Right forelimb (tissue), 1 donor: Measurements from ENCODE around the gene BCKDHA.
A peak's percentile ranks its signal among the peaks of the same experiment; 100 is the strongest.
"Not testable (repeated sequence)": the region's sequence is repeated elsewhere in the genome, so short reads cannot be mapped to it uniquely, and the experiment has no call there.

ENCODE experiments used
- DNase-seq: peaks from one replicate; pipeline ENCODE4 v3.0.0-alpha.2; 2018

Gene BCKDHA

DNA sequence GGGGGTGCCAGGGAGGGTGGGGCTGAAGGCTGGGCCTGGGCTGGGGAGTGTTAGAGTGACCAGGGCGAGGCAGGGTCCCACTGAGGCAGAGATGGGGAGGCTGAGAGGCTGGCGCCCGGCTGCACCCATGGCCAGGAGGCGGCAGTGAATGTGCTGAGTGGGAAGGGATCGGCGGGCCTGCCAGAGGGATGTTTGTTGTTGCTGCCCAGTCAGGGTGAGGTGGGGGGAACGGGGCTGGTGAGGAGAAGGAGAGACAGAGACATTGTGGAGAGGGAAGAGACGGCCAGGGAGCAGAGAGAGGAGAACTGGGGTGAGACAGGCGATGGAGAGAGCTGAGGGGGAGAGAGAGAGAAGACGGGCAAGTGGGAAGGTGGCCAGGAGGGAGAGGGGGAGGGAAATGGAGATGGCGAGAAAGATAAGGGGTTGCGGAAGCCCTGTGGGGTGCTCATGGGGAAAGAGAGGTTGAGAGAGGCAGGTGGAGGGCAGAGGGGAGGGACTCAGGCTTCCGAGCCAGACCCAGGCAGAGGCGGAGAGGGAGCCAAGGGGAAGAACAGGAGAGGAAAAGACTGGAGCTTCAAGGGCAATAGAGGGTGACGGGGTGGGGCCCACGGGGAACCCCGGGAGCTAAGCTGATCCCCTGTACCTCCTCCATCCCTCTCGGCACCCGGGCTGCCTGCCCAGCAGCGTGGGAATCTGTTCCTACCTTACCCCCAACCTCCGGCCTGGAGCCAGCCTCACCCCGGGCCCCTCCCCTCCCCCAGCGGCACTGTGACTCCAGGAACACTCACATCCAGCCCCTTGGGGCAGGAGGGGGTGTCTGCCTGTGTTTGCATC, 30.2 kb downstream of the BCKDHA start:
- no peak for DNase-seq

- DNase-seq, result no peak
Observed at GRCh38 chr19:41428481-41428859, 30.9 kb downstream of the BCKDHA start.

DNA sequence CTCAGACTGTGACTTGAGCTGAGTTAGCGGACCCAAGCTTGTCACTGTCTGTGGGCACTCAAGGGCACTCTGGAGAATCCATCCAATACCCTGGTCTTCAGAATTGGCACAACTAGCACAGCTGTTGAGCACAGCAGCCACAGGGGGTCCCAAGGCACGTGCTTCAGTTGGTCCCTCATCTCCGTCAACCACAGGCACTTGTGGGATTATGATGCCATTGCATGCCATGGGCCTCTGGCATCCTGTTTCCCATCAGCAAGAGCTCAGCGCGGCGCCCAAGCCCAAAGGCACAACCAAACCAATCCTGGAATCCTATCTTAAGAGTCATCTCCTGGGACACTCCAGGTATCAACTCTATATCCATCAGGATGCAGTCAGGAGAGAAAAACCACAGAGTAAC, 33.3 kb downstream of the BCKDHA start:
- no peak for DNase-seq

- DNase-seq, result no peak
Observed at GRCh38 chr19:41431426-41432386, 34.1 kb downstream of the BCKDHA start.

DNA sequence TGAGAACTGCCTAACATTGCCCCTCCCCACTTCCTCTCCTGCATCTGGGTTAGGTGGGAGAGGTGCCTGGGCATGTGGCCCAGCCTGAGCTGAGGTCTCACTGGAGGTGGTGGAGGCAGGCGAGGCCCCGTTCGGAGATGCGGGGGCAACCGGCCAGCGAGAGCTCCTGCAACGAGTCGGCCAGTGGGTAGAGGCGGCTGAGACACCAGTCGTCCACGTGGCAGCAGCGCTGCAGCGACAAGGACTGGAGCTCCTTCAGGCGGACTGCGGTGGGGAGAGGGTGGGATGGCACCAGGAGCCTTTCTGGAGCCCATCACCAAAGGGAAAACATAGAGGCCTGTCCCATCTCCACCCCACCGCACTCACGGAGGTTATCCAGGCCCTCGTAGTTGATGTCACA, 35.6 kb downstream of the BCKDHA start:
- DNase-seq, result no peak

GRCh38 chr19:41434450-41434849, 36.8 kb downstream of the BCKDHA start:
- DNase-seq, result no peak

GRCh38 chr19:41435376-41435775, 37.8 kb downstream of the BCKDHA start:
- not testable (repeated sequence) for DNase-seq

- no peak for DNase-seq
Observed at GRCh38 chr19:41435936-41436673, 38.5 kb downstream of the BCKDHA start.

GRCh38 chr19:41436674-41436951, 39.0 kb downstream of the BCKDHA start:
- DNase-seq, result no peak

DNA sequence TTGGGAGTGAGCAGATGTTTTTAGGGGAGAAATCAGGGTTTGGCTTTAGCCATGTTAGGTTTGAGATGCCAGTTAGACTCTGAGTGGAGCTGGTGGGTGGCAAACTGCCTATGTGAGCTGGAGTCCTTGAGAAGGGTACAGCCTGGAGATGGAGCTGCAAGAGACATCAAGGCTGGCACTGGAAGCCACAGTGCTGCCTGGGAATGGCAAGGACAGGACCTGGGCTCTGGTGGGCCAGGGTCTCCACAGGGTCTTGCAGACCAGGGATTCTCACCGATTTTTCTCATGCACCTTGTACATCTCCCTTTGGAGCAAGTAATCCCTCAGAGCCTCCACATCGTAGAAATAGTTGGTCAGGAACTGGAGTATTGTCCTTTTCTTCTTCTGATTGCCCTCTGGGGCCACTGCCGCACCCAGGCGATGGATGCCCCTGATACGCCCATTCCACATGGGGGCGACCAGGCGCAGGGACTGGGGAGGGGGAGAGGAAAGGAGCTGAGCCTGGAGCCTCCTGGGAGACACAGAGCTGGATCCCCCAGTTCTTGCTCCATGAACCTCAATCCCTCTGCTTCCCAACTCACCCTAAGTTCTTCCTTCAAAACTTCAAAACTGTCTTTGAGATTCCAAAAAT, 40.4 kb downstream of the BCKDHA start:
- DNase-seq, result no peak

DNA sequence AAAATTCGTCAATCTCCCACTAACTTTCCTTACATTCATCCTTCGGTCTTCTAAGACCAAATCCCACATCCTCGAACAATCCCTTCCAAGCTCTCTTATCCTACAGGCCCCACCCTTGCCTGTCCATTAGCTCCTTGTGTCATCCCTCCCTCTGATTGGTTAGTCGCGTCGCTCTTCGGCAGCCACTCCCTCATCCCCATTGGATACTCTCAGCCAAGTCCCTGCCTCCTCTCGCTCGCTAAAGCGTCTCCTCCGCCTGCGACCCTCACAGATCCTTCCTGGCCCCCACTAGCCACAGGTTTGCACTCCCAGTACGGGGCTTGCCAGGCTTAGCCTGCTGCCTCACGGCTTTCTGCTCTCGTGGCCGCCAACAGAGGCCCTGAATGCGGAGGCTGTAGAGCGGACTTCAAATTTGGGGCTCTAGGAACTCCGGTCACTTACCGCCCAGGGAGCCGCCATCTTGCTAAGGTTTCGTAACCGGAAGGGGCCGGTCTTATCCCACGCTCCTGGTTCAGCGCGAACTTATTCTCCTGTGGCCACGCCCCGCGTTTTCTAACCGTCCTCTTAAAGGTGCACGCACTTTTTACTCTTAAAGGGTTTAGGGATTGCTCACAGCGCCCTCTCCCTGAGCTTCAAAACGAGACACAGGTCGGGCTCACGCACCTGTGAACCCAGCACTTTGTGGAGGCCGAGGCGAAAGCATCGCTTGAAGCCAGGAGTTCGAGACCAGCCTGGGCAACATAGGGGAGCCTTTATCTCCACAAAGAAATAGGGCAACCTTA, 42.0 kb downstream of the BCKDHA start, which contains the start of gene DMAC2:
Gene DMAC2 (minus strand): TSS at position 472 of the 782 bp plus-strand sequence. CDS start 13 bp downstream, at position 459.
- peak; percentile 97 for DNase-seq

GRCh38 chr19:41441321-41441945, 43.8 kb downstream of the BCKDHA start:
- no peak for DNase-seq

GRCh38 chr19:41442473-41443355, 45.1 kb downstream of the BCKDHA start, which contains the start of gene ERICH4:
Gene ERICH4, plus strand, starts transcription at chr19:41443156. Its CDS starts 14 bp downstream, at chr19:41443170.
- no peak for DNase-seq

DNA sequence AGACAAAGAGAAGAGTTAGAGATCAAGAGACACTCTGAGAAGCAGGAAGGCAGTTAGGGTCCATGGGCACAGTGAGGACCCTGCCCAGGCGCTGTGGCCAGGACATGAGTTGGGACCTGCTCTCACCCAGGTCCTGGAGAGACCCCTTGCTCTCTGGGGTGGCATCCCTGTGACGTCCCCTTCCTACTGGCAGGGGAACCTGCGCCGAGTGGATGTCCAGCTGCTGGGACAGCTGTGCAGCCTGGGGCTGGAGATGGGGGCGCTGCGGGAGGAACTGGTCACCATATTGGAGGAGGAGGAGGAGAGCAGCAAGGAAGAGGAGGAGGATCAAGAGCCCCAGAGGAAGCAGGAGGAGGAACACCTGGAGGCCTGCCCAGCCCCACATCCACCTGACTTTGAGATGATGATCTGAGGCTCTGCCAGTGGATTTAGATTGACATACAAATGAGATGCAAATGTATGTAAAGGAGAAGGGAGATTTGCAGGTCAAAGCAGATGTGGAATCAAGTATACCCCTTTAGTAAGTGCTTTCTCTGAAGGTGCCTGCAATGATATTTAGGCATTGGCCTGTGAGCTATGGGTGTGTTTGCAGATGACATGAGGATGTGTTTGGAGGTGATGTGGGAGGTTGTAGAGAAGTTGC, 46.3 kb downstream of the BCKDHA start:
- no peak for DNase-seq

DNA sequence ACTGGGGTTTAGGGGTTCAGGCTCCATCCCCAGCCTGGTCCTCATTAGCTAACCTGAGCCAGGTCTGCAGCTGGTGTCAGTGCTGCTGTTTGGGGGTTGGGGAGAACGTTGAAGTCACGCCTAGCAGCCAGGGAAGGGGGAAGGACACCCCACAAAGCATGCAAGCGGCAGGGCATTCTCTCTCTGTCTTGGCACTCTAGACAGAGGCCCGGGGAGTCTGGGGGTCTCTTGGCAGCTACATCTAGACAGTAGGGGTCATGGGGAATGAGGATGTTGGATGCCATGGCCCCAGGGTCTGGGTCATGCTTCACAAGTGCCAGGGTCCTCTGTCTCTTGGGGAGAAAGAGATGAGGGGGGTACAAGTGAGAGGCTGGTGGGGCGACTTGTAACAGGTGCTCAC, 48.0 kb downstream of the BCKDHA start:
- DNase-seq, result no peak

DNA sequence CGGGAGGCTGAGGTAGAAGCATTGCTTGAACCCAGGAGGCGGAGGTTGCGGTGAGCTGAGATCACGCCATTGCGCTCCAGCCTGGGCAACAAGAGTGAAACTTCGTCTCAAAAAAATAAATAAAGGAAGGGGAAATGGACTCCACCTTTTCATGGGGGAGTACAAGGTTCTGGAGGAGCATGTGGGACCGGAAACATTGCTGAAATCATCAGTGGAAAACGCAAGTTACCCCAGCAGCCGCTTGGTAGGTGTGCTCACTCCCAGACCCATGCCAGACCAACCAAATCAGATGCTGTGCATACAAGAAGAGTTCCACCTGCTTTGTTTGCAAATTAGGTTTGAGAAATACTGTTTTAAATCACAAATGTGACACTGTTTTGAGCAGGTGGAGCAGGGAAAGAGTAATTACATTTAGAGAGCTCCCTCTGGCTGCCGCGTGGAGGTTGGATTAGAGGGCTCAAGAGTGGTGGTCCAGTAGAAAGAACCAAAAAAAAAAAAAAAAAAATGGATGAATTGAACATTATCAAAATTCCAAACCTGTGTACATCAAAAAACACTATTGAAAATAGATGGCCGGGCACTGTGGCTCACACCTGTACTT, 50.2 kb downstream of the BCKDHA start:
- no peak for DNase-seq

DNA sequence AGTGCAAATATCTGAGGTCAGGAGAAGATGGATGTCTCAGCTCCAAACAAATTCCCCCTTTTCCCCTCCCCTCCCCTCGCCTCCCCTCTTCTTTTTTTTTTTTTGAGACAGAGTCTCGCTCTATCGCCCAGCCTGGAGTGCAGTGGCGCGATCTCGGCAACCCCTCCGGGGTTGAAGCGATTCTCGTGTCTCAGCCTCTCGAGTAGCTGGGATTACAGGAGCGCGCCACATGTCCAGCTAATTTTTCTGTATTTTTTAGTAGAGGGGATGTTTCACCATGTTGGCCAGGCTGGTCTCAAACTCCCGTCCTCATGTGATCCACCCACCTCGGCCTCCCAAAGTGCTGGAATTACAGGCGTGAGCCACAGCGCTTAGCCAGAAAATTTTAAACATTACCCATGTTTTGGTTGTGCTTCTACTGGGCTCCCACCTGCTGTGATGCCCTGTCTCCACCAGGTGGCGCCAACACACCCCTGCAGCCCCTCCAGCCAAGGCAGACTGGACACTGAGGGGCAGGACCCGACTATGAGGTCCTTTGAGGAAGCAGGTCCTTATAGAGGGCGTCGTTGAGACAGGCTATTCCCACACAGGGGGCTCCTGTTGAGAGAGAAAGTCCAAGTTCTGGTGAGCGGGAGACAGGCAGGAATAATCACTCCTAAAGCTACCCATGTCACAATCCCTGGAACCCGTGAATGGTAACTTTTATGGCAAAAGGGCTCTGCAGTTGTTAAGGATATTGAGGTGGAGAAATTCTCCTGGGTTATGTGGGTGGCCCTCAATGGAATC, 51.7 kb downstream of the BCKDHA start:
- peak; percentile 90 for DNase-seq

GRCh38 chr19:41449865-41450178, 52.2 kb downstream of the BCKDHA start:
- no peak for DNase-seq
